Ishikawa (cell line): ENCODE measurements around the gene FKBP6.

Source experiments
- CEBPB ChIP-seq: IDR thresholded peaks from 2 replicates; pipeline ENCODE4 v1.6.1; 2012
- CREB1 ChIP-seq: IDR thresholded peaks from 2 replicates; pipeline ENCODE4 v1.6.1; 2012; ENCODE audit warnings: low read depth
- EGR1 ChIP-seq: IDR thresholded peaks from 2 replicates; pipeline ENCODE4 v1.6.1; 2012
- EP300 ChIP-seq: IDR thresholded peaks from 2 replicates; pipeline ENCODE4 v1.6.1; 2012; ENCODE audit warnings: borderline replicate concordance
- NFIC ChIP-seq: IDR thresholded peaks from 2 replicates; pipeline ENCODE4 v1.6.1; 2012
- RAD21 ChIP-seq: IDR thresholded peaks from 2 replicates; pipeline ENCODE4 v1.6.1; 2012; ENCODE audit warnings: low read depth
- REST ChIP-seq: IDR thresholded peaks from 2 replicates; pipeline ENCODE4 v1.6.1; 2012; ENCODE audit warnings: low read depth, mild to moderate bottlenecking
- TAF1 ChIP-seq: IDR thresholded peaks from 2 replicates; pipeline ENCODE4 v1.6.1; 2012; ENCODE audit warnings: low read depth, mild to moderate bottlenecking
- TCF12 ChIP-seq: IDR thresholded peaks from 2 replicates; pipeline ENCODE4 v1.6.1; 2012; ENCODE audit warnings: low read depth
- YY1 ChIP-seq: IDR thresholded peaks from 2 replicates; pipeline ENCODE4 v1.6.1; 2012; ENCODE audit warnings: low read depth
- TF ChIP-seq, protein P1 (sequence below): IDR thresholded peaks from 2 replicates; pipeline ENCODE4 v1.6.1; 2012

DNA sequence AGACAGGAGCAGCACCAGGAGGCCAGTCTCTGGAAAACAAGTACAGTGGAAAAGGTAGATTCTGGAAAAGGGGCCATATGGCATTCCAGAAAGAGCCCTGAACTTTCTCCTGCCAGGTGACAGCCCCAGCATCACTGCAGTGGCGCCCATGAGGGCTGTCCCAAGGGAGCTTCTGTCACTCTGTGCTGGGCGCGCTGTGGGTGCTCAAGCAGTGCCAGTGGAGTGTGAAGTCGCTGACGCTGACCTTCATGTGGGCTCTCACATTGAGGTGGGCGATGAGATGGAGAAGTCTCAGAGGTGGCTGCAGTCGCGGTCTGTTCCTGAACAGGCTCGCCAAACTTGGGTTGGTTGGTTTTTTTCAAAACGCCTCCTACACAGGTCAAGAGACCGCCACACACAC lies 38.2 kb downstream of the FKBP6 start:
- no peak for TF ChIP-seq CEBPB
- TF ChIP-seq, protein P1, sequence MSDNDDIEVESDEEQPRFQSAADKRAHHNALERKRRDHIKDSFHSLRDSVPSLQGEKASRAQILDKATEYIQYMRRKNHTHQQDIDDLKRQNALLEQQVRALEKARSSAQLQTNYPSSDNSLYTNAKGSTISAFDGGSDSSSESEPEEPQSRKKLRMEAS, result no peak
- TF ChIP-seq REST, result no peak
- TF ChIP-seq RAD21, result no peak
- no peak for TF ChIP-seq TAF1
- TF ChIP-seq EP300, result no peak
- TF ChIP-seq EGR1, result no peak
- no peak for TF ChIP-seq NFIC
- no peak for TF ChIP-seq CREB1
- no peak for TF ChIP-seq TCF12
- TF ChIP-seq YY1, result no peak
